Endothelial cell of umbilical vein (primary cell): Measurements from ENCODE around the gene ETV6. TPM values are rescaled to one million over a fixed set of nuclear protein-coding genes. Genes with fewer than 3 reads are reported as not detected.

Source experiments
- BruUV-seq: library from RNA; stranded (reverse); fragments of 400-500 nt; replicated peaks from 2 replicates; lab custom pipeline; 2021; lab: Mats Ljungman, UMichigan
- CTCF ChIA-PET: fragments of 300-600, 350-600 bp; sonication (Branson Sonifier 250); formaldehyde crosslinking; loops from one replicate; lab custom pipeline; 2021; ENCODE audit warnings: antibody characterized with exemption, inconsistent platforms; lab: Charles Lee
- POLR2A ChIA-PET: fragments of 300-600, 350-600 bp; sonication (Branson Sonifier 250); formaldehyde crosslinking; loops from one replicate; lab custom pipeline; 2021; ENCODE audit warnings: antibody characterized with exemption, inconsistent platforms; lab: Charles Lee
- DNase-seq: peaks from one replicate; pipeline ENCODE4 v3.0.0-alpha.2; 2011; ENCODE audit warnings: low read depth, low spot score
- FAIRE-seq: peaks from 2 replicates; lab custom pipeline; 2011; peaks lifted over from hg19 to GRCh38; lab: Jason Lieb, UNC
- H2AFZ ChIP-seq: 2 replicates; pipeline ENCODE4 v1.6.0; 2012; ENCODE audit warnings: low read depth, low read length, control low read depth, inconsistent platforms
- H3K27ac ChIP-seq: 2 replicates; pipeline ENCODE4 v1.5.1; 2011; ENCODE audit warnings: low read depth, mild to moderate bottlenecking, control low read depth, low read length, moderate library complexity; ENCODE audit not compliant: insufficient read depth
- H3K27me3 ChIP-seq, 2 experiments: 2 replicates each; pipeline versions ENCODE4 v1.6.0 to v1.6.1; 2011; ENCODE audit warnings: low read length in 2 of 2, mixed read lengths in 1 of 2; ENCODE audit not compliant: control insufficient read depth in 2 of 2, insufficient read depth in 2 of 2
- H3K36me3 ChIP-seq, 2 experiments: 2 replicates in 1 of 2; 3 replicates in 1 of 2; pipeline ENCODE4 v1.5.1; 2011; ENCODE audit warnings: low read length in 2 of 2, mild to moderate bottlenecking in 1 of 2, moderate library complexity in 1 of 2; ENCODE audit not compliant: control insufficient read depth in 2 of 2, insufficient read depth in 2 of 2; ENCODE audit errors: extremely low read depth in 1 of 2
- H3K4me1 ChIP-seq: 3 replicates; pipeline ENCODE4 v1.5.1; 2011; ENCODE audit warnings: mild to moderate bottlenecking, low read length; ENCODE audit not compliant: control insufficient read depth, insufficient read depth; ENCODE audit errors: extremely low read depth
- H3K4me2 ChIP-seq: 2 replicates; pipeline ENCODE4 v1.6.1; 2011; ENCODE audit warnings: low read length, control low read depth, mixed read lengths; ENCODE audit not compliant: insufficient read depth
- H3K4me3 ChIP-seq, 3 experiments: fragments of 200-600 bp in 1 of 3; sonication (generic), shearing (Covaris generic) in 1 of 3; replicated peaks in 1 of 3; 2 replicates each; pipeline ENCODE4 v1.5.1; 2011 to 2016; ENCODE audit warnings: control low read depth in 3 of 3, low read length in 3 of 3, mild to moderate bottlenecking in 2 of 3, inconsistent platforms in 1 of 3, low read depth in 1 of 3, moderate library complexity in 1 of 3; ENCODE audit not compliant: insufficient read depth in 1 of 3
- H3K79me2 ChIP-seq: 2 replicates; pipeline ENCODE4 v1.6.0; 2012; ENCODE audit warnings: low read length, inconsistent platforms; ENCODE audit not compliant: control insufficient read depth, insufficient read depth
- H3K9ac ChIP-seq: replicated peaks from 2 replicates; pipeline ENCODE3; 2011; ENCODE audit warnings: low read length, control low read depth; ENCODE audit not compliant: insufficient read depth; ENCODE audit errors: extremely low read depth
- H3K9me1 ChIP-seq: replicated peaks from 3 replicates; pipeline ENCODE4 v1.6.0; 2011; ENCODE audit warnings: mild to moderate bottlenecking, low read length; ENCODE audit not compliant: control insufficient read depth, insufficient read depth; ENCODE audit errors: extremely low read depth
- H3K9me3 ChIP-seq: replicated peaks from 2 replicates; pipeline ENCODE4 v1.5.1; 2012; ENCODE audit warnings: low read length, inconsistent platforms; ENCODE audit not compliant: control insufficient read depth, insufficient read depth
- H4K20me1 ChIP-seq: replicated peaks from 2 replicates; pipeline ENCODE3; 2011; ENCODE audit warnings: mild to moderate bottlenecking, low read length; ENCODE audit not compliant: control insufficient read depth, insufficient read depth; ENCODE audit errors: extremely low read depth
- EZH2 ChIP-seq: IDR thresholded peaks from 2 replicates; pipeline ENCODE4 v1.6.1; 2012; ENCODE audit warnings: borderline replicate concordance, low read depth, mild to moderate bottlenecking, moderate library complexity, low read length, inconsistent platforms; ENCODE audit not compliant: severe bottlenecking
- FOS ChIP-seq: IDR thresholded peaks from 2 replicates; pipeline ENCODE4 v1.6.1; 2011; ENCODE audit warnings: mild to moderate bottlenecking, low read length, moderate library complexity, borderline replicate concordance; ENCODE audit not compliant: insufficient read depth
- GATA2 ChIP-seq: IDR thresholded peaks from 2 replicates; pipeline ENCODE4 v1.7.0; 2011; ENCODE audit warnings: low read depth, mild to moderate bottlenecking, moderate library complexity, mixed read lengths, low read length; ENCODE audit not compliant: insufficient read length, insufficient read depth
- JUN ChIP-seq: IDR thresholded peaks from 2 replicates; pipeline ENCODE4 v1.6.1; 2011; ENCODE audit warnings: borderline replicate concordance, low read depth; ENCODE audit not compliant: insufficient read length, insufficient read depth
- MYC ChIP-seq: IDR thresholded peaks from one replicate; pipeline ENCODE4 v1.6.1; 2011; ENCODE audit warnings: mild to moderate bottlenecking, low read depth, low read length
- POLR2A ChIP-seq: IDR thresholded peaks from 2 replicates; pipeline ENCODE4 v1.6.1; 2012; ENCODE audit warnings: low read depth, mild to moderate bottlenecking, control low read depth, low read length
- POLR2AphosphoS5 ChIP-seq: IDR thresholded peaks from 2 replicates; pipeline ENCODE4 v1.6.1; 2012; ENCODE audit warnings: low read depth, mild to moderate bottlenecking, control low read depth, low read length, moderate library complexity; ENCODE audit not compliant: insufficient read depth
- dilution Hi-C: fragments of 300-500 bp; cut with MboI; formaldehyde crosslinking; loops from one replicate; pipeline ENCODE4 v1.15.0; 2019; ENCODE audit warnings: low sequenced_read_pairs; ENCODE audit not compliant: extremely low pct_ligation_motif_present
- intact Hi-C: fragments of 100-400 bp; cut with micrococcal nuclease; formaldehyde crosslinking; loops from one replicate; pipeline ENCODE4 v1.10.0; 2022
- polyA plus RNA-seq, 4 experiments: library from polyadenylated mRNA; depleted of rRNA in 3 of 4; stranded (reverse) in 3 of 4; unstranded in 1 of 4; fragments of >200 nt; gene quantifications; 2 replicates each; pipeline versions ENCODE4 v1.2.1 to v1.2.3, GENCODE V29; 2011 to 2012; ENCODE audit warnings: missing spikeins in 1 of 4
- total RNA-seq: library from RNA; stranded (reverse); gene quantifications from 2 replicates; pipeline ENCODE4 v1.2.3, GENCODE V29; 2021
- TF ChIP-seq, protein P1 (sequence below), 2 donors: IDR thresholded peaks; 1 replicate in 1 of 2; 2 replicates in 1 of 2; pipeline ENCODE4 v1.5.1; 2011; ENCODE audit warnings: low read length in 2 of 2, mild to moderate bottlenecking in 2 of 2, moderate library complexity in 2 of 2, control low read depth in 1 of 2, inconsistent platforms in 1 of 2, low read depth in 1 of 2; ENCODE audit not compliant: insufficient read depth in 1 of 2; ENCODE audit errors: extremely low read depth in 1 of 2
- TF ChIP-seq, protein P2 (sequence below): IDR thresholded peaks from 2 replicates; pipeline ENCODE4 v1.6.1; 2011; ENCODE audit not compliant: insufficient read depth, insufficient read length

Gene ETV6
- total and polyA plus RNA-seq, 2 donors (not counting 3 experiments of a cell fraction or from before 2014, with no cell fraction given), result 15.9 to 57.1 TPM

DNA sequence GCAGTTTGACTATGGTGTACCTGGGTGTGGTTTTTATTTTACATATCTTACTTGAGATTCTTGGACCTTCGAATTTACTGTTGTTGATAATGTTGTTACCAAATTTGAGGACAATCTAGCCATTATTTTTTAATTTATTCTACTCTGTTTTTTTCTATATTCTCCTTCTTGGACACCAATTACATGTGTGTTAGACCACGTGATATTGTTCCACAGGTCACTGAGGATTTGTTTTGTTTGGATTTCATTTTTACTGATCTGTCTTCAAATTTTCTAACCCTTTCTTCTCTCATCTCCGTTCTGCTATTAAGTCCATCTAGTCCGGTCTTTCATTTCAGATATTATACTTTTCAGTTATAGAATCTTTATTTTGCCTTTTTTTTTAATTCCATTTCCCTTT is 216.3 kb downstream of the ETV6 start:
- Histone ChIP-seq H2AFZ (no peak overlapping the region), H3K79me2 (peaks cover 10% of the 10 kb centered on the region), H3K9ac (no peak overlapping the region), H3K9me1 (no peaks in the 10 kb centered on the region), H4K20me1 (no peaks in the 10 kb centered on the region), H3K27ac (no peak overlapping the region), H3K27me3 (no peaks in the 10 kb centered on the region), H3K4me2 (no peak overlapping the region), H3K9me3 (no peaks in the 10 kb centered on the region), H3K36me3 (peaks cover 6 to 14% of the 10 kb centered on the region in 2 experiments), H3K4me3 (no peak overlapping the region), H3K4me1 (peaks cover 41% of the 10 kb centered on the region)
- DNase-seq (no peak), FAIRE-seq (no peak)
- no TSS peak for BruUV-seq
- TF ChIP-seq FOS, result no peak
- no peak for TF ChIP-seq POLR2AphosphoS5
- TF ChIP-seq, protein P1, sequence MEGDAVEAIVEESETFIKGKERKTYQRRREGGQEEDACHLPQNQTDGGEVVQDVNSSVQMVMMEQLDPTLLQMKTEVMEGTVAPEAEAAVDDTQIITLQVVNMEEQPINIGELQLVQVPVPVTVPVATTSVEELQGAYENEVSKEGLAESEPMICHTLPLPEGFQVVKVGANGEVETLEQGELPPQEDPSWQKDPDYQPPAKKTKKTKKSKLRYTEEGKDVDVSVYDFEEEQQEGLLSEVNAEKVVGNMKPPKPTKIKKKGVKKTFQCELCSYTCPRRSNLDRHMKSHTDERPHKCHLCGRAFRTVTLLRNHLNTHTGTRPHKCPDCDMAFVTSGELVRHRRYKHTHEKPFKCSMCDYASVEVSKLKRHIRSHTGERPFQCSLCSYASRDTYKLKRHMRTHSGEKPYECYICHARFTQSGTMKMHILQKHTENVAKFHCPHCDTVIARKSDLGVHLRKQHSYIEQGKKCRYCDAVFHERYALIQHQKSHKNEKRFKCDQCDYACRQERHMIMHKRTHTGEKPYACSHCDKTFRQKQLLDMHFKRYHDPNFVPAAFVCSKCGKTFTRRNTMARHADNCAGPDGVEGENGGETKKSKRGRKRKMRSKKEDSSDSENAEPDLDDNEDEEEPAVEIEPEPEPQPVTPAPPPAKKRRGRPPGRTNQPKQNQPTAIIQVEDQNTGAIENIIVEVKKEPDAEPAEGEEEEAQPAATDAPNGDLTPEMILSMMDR (IDR thresholded peaks at IDR 0.05; ENCODE audit: extremely low read depth in 1 of 2, insufficient read depth in 1 of 2, low read depth in 1 of 2, low read length in 2 of 2), result no peak
- no peak for TF ChIP-seq EZH2
- no peak for TF ChIP-seq POLR2A
- no peak for TF ChIP-seq GATA2
- TF ChIP-seq, protein P2, sequence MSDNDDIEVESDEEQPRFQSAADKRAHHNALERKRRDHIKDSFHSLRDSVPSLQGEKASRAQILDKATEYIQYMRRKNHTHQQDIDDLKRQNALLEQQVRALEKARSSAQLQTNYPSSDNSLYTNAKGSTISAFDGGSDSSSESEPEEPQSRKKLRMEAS, result no peak
- TF ChIP-seq JUN, result no peak
- no peak for TF ChIP-seq MYC
- intact Hi-C loops, result loop anchor here (2.0 kb wide), 1 partner anchor 53 kb away; no protein-coding TSS in a partner anchor
- dilution Hi-C loops, result no loop called here
- CTCF ChIA-PET, result no interaction called here
- POLR2A ChIA-PET, result no interaction called here
